DND-41 (cell line): ENCODE data around the gene HS2ST1.

Source experiments
- EZH2 ChIP-seq: IDR thresholded peaks from 3 replicates; pipeline ENCODE4 v1.6.1; 2012; ENCODE audit warnings: borderline replicate concordance, low read depth, mild to moderate bottlenecking, moderate library complexity, low read length, inconsistent platforms; ENCODE audit not compliant: severe bottlenecking
- TF ChIP-seq, protein P1 (sequence below): IDR thresholded peaks from 2 replicates; pipeline ENCODE4 v1.5.1; 2012; ENCODE audit warnings: borderline replicate concordance, low read length, moderate library complexity, mild to moderate bottlenecking; ENCODE audit not compliant: poor library complexity, severe bottlenecking; ENCODE audit errors: extremely low read depth

DNA sequence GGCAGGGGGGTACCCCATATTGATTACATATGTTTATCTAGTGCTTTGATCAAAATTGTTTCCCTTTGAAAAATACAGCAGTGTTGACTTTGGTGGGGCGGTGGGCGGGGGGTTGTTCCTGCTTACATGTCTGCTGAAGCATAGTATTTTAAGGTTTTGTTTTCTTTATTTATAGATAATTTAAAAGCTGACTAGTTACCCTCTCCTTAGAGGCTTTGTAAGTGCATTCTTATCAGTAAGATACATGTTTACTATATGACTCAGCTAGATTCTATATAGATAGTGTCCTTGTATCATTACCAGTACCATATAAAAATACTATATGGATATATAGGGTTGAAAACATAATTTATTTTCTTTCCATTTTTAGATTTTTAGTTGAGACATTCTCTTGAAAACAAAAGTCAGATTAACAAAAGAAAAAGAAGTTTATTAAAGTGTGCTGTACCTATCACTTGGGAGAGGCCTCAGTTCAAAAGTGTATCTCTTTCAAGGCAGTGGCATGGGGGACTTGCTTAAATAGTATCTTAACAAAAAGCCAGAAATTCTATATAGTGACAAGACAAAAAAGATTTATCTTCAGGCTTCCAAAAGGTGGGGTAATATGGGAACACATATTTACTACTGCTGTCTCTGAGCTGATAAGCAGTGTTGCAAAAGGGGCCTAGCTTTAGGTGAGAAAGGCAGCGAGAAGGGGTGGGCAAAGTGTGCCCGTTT is 79.0 kb downstream of the HS2ST1 start:
- TF ChIP-seq EZH2: no peak
- TF ChIP-seq, protein P1, sequence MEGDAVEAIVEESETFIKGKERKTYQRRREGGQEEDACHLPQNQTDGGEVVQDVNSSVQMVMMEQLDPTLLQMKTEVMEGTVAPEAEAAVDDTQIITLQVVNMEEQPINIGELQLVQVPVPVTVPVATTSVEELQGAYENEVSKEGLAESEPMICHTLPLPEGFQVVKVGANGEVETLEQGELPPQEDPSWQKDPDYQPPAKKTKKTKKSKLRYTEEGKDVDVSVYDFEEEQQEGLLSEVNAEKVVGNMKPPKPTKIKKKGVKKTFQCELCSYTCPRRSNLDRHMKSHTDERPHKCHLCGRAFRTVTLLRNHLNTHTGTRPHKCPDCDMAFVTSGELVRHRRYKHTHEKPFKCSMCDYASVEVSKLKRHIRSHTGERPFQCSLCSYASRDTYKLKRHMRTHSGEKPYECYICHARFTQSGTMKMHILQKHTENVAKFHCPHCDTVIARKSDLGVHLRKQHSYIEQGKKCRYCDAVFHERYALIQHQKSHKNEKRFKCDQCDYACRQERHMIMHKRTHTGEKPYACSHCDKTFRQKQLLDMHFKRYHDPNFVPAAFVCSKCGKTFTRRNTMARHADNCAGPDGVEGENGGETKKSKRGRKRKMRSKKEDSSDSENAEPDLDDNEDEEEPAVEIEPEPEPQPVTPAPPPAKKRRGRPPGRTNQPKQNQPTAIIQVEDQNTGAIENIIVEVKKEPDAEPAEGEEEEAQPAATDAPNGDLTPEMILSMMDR: no peak
